GM19468 (cell line): ENCODE results near the gene FOXB2.
"Not testable (repeated sequence)": the region's sequence is repeated elsewhere in the genome, so short reads cannot be mapped to it uniquely, and the experiment has no call there.

Source experiments
- ATAC-seq: cut with Tn5 transposase; IDR thresholded peaks from one replicate; pipeline ENCODE4 v1.9.1; 2021; ENCODE audit warnings: mild to moderate bottlenecking, moderate library complexity, moderate number of reproducible peaks; ENCODE audit not compliant: unreplicated experiment; ENCODE audit errors: extremely low read depth

FOXB2 gene

GRCh38 chr9:77019236-77019925 lies at the start of gene FOXB2:
Gene FOXB2, plus strand, starts transcription at chr9:77019655. Its CDS starts 0 bp downstream, at chr9:77019655.
- no peak for ATAC-seq

- no peak for ATAC-seq
These were observed 49.7 kb upstream of the FOXB2 start for GRCh38 chr9:76969716-76970115.

GRCh38 chr9:76978831-76979230 lies 40.6 kb upstream of the FOXB2 start:
- ATAC-seq: not testable (repeated sequence)

- ATAC-seq: no peak
These were observed 38.9 kb upstream of the FOXB2 start for GRCh38 chr9:76980566-76980965.

- ATAC-seq: no peak
These were observed 35.0 kb upstream of the FOXB2 start for GRCh38 chr9:76984486-76984885.

DNA sequence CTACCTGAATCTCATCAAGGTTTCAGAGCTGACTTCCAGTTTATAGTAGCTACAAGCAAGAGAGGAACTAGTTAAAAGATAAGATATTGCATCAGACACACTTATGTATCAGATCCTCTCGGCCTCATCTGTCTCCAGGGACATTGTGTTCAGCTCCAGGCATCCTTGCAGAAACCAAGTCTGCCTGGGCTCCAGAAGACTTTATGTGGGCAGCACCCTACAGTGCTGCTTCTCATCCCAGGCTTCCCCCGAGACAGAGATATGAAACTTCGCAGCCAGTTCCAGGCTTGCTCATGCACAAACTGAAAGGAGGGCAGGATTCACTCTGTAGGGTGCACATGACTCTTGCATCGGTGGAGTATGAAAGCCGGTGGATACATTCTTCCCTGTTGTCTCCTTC lies 33.9 kb upstream of the FOXB2 start:
- no peak for ATAC-seq

DNA sequence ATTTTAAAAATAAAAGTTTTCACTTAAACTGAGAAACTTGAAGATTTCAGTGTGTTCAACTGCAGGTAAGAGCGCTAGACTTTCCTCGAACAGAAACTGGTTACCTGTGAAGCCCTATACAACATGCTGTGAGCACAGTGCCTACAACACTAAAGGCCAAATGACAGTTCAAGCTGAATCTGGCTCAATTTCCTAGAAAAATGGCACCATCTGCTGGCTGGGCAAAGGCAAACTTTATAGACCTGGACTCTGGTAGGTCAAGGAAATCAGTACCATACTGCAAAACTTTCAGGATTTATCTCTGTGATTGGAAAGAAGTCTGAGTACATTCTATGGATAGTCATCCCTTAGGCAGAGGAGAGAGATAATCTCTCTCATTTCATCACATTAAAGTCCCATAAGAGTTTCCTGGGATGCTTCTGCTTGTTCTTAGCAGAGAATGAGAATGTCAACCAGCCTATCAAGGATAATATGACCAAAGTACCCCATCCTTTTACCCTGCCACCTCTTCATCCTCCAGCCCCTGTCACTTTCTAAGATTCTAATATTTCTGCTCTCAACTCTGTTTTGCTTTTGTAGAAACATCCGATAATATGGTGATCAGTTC lies 31.8 kb upstream of the FOXB2 start:
- ATAC-seq: no peak

GRCh38 chr9:76988941-76989340 lies 30.5 kb upstream of the FOXB2 start:
- ATAC-seq: no peak

DNA sequence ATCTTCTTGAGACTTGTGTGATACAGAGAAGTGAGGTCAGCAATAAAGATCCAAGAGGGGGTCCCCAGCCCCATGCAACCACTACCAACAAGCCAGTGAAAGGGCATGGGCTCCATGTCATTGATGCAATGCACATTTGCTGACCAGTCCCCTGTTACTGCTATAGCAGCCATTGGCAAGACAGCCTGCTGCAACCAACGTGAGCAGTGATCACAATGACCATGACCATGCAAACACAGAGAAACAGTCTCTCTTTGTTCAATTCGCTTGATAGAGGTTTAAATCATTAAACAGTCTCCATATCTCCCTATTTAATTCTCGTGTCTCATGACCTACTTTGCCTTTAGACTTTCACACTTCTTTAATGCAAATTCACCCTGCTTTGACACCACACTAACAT lies 30.0 kb upstream of the FOXB2 start:
- no peak for ATAC-seq

DNA sequence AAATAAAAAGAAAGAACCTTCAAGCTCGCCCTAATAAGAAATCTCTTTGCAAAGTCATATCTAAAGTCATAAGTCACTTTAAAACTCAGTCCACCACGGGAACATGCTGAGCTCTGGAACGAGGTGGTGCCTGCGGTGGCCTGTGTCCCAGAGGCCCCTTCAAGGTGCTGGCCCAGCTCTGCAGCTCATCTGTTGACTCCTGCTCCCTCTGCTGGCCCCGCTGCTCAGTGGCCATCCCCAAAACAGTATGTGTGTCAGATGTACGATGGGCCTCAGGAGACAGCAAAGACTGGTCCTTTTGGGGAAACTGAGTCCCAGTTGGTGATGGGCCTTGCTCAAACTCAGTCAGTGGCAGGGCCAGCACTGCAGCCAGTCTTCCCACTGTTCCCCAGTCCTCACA lies 22.8 kb upstream of the FOXB2 start:
- no peak for ATAC-seq

DNA sequence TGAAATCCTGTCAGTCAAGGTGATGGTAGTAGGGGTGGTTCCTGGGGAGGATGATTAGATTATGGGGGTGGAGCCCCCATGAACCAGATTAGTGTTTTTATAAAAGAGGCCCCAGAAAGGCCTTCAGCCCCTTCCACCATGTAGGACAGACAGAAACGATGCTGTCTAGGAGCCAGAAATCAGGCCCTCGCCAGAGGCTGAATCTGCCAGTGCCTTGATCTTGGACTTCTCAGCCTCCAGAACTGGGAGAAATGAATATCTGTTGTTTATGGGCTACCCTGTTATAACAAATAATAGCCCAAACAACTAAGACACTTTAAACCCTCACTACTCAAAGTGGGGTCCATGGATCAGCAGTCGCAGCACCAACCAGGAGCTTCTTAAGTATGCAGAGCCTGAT lies 20.2 kb upstream of the FOXB2 start:
- ATAC-seq: no peak

GRCh38 chr9:77000330-77000729 lies 19.1 kb upstream of the FOXB2 start:
- no peak for ATAC-seq

DNA sequence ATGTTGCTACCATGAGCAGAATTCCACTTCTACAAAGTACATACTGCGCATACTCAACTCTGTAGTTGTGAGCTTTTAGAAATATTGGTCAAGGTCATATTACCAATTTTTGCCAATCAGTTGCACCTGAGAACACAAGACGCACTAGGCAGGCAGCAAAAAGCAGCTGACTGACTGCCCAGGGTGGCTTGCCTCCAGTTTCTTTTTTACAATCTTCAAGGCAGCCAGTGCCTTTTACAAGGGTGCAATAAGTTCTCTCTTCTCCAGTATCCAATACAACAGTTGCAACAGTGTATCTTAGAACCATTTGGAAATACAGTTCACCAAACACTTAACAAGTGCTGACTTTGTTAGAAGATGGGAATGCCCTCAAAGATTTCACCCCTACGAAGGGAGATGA lies 16.1 kb upstream of the FOXB2 start:
- no peak for ATAC-seq

DNA sequence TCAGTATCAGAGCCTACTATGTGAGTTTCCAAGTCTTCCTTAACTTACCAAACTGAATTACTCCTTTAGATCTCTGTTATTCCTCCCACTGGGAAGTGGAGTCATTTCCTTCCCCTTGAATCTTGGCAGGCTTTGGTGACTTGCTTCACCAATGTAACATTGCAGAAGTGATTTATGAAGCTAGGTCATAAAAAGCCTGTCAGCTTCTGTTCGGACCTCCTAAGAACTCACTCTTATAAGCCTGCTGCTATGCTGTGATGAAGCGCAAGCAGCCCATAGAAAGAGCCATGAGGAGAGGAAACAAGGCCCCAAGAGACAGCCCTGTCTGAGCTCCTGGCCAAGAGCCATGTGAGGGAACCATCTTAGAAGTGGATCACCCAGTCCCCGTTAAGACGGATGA lies 14.2 kb upstream of the FOXB2 start:
- no peak for ATAC-seq

DNA sequence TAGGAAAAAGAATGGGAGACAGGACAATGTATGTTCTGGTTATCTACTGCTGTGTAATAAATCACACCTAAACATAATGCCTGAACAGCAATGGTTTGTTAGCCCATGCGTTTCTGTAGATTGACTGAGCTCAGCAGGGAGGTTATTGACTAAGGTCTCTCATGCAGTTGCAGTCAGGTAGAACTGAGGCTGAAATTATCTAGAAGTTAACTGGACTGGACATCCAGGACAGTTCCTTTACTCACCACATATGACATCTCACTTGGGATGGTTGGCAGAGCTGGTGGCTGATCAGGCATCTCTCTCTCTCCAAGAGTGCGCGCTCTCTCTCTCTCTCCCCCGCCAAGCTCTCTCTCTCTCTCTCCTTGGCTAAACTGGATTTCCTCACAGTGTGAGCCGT lies 8.9 kb upstream of the FOXB2 start:
- ATAC-seq: no peak

DNA sequence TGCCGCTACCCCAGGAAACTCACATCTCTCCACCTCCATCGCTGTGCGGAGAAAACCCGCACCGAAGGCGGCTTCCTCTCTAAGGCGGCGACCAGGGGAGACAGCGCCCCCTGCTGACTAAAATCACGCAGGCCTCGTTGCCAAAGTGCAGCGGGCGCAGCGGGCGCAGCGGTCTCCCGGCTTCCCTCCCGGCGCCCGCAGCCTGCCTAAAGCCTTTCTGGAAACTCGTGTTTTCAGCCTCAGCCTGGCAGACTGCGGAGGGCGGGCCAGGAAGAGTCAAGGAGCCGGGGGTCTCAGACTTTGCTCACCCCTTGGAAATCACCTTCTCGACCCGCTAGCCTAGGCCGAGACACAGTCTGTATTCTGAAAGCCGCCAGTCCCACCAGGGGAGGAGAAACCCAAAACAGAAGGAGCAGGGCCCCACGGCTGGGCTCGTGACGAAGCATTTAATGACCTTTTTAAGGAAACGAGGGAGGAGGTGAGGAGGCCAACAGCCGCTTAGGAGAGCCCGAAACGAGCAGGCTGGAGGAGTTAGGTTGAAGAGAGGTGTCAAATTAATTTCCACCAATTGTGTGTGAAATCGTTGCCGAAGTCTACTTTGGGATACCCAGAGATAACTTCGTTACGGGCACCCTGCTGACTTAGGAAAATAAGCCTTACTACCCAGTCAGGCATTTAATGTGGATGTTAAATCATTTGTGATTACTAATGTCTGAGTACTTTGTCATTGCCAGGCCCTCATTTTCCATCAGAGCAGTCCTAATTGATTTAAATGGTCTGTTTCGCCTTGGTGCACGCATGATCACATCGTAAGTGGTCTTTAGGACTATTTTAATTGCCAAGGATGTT lies 7.3 kb upstream of the FOXB2 start:
- peak; percentile 53 for ATAC-seq

DNA sequence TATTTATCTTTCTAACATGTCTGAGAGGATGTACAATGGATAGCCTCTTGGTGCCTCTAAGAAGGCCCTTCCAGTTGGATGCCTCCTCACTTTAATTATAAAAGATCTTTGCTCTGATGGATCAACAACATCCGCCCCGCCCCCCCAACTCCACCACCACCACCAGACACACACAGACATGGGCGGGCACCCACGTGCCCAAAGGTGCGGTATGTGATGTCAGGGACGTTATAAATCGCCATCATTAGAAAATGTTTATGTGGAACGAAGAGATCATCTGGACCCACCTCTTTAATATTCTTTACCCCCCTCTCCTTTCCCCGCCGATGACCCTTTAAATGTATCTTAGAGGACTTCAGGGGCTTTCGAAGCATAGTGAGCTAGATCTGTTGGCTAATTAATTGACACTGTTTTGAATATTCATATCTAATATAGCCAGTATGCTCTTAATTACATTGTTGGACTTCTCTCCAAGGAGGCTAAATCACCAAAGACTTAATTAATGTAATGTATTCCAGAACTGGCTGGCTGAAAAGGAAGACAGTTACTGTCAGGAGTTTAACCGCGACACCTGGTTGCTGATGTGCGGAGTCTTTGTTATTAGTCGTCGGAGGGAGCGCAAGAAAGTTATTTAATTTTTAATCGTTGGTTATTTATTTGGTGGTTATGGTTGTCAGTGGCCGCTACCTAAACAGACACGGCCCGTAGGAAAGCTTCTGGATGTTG lies 6.1 kb upstream of the FOXB2 start:
- ATAC-seq: no peak

GRCh38 chr9:77013932-77014596 lies 5.4 kb upstream of the FOXB2 start:
- ATAC-seq: no peak

- ATAC-seq: no peak
These were observed 4.7 kb upstream of the FOXB2 start for GRCh38 chr9:77014597-77015263.
